ENCODE data around the gene COX6B1. TPM values are rescaled to one million over a fixed set of nuclear protein-coding genes. Genes with fewer than 3 reads are reported as not detected.

COX6B1 gene
- polyA plus RNA-seq, 1 of the 3 experiments (the other 2 are of a cell fraction) = 826 TPM

GRCh38 chr19:35692010-35692409, 43.9 kb downstream of the COX6B1 start:
- Histone ChIP-seq H3K9ac (no peak overlapping the region), H3K4me3 (ENCODE audit: low read depth in 2 of 2, low read length in 1 of 2) (no peak overlapping the region), H2AFZ (ENCODE audit: low read depth) (no peak overlapping the region), H3K9me2 (no peaks in the 10 kb centered on the region), H3K27ac (ENCODE audit: low read depth in 2 of 2, low read length in 1 of 2) (no peak overlapping the region), H4K20me1 (ENCODE audit: insufficient read depth) (no peaks in the 10 kb centered on the region), H3K4me2 (no peak overlapping the region), H3K4me1 (ENCODE audit: control insufficient read depth in 1 of 2, insufficient read depth in 2 of 2, low read depth in 1 of 2, low read length in 1 of 2) (no peaks in the 10 kb centered on the region), H3K27me3 (ENCODE audit: insufficient read depth) (peaks cover 4% of the 10 kb centered on the region; the same call in 1 of the 2 replicates), H3K9me3 (no peaks in the 10 kb centered on the region), H3K36me3 (replicated peaks in 1 of 2; ENCODE audit: control insufficient read depth in 1 of 2, insufficient read depth in 2 of 2, low read length in 1 of 2) (no peaks in the 10 kb centered on the region), H3F3A (replicated peaks; ENCODE audit: insufficient read depth) (peaks cover 11% of the 10 kb centered on the region), H3K79me2 (ENCODE audit: insufficient read depth) (no peaks in the 10 kb centered on the region)
- TF ChIP-seq EP300 (IDR thresholded peaks at IDR 0.05; ENCODE audit: borderline replicate concordance in 1 of 2, low read depth in 1 of 2, low read length in 1 of 2) = no peak
- TF ChIP-seq YY1 (IDR thresholded peaks at IDR 0.05; ENCODE audit: low read depth) = no peak
- no peak for TF ChIP-seq ZBTB33 (IDR thresholded peaks at IDR 0.05; ENCODE audit: borderline replicate concordance, low read depth)
- POLR2A ChIA-PET = no interaction called here
- WGBS (ENCODE audit: low lambda C conversion rate) = 81% methylated on average over 10 of the region's 11 CpGs
- no peak for DNase-seq
- CTCF ChIA-PET = interaction anchor here (0.7 to 4.1 kb wide), 8 partner anchors 11 to 164 kb away, joined by 3 to 33 read pairs (median 6); partner anchors contain the start of genes KIRREL2, PSENEN, U2AF1L4 and ZBTB32

- Histone ChIP-seq H3K4me1 (ENCODE audit: control insufficient read depth in 1 of 2, insufficient read depth in 2 of 2, low read depth in 1 of 2, low read length in 1 of 2) (no peaks in the 10 kb centered on the region), H3K9me3 (no peaks in the 10 kb centered on the region), H3K4me3 (ENCODE audit: low read depth in 2 of 2, low read length in 1 of 2) (no peak overlapping the region; a peak in 1 of 4 replicates), H2AFZ (ENCODE audit: low read depth) (no peak overlapping the region), H3F3A (replicated peaks; ENCODE audit: insufficient read depth) (peaks cover 11% of the 10 kb centered on the region), H3K4me2 (no peak overlapping the region), H3K27ac (ENCODE audit: low read depth in 2 of 2, low read length in 1 of 2) (no peak overlapping the region), H3K9me2 (no peaks in the 10 kb centered on the region), H3K79me2 (ENCODE audit: insufficient read depth) (no peaks in the 10 kb centered on the region), H4K20me1 (ENCODE audit: insufficient read depth) (no peaks in the 10 kb centered on the region), H3K9ac (no peak overlapping the region), H3K36me3 (replicated peaks in 1 of 2; ENCODE audit: control insufficient read depth in 1 of 2, insufficient read depth in 2 of 2, low read length in 1 of 2) (no peaks in the 10 kb centered on the region), H3K27me3 (ENCODE audit: insufficient read depth) (peaks cover 1% of the 10 kb centered on the region; the same call in 1 of the 2 replicates)
- 11% methylated on average over 8 of the region's 8 CpGs for WGBS (ENCODE audit: low lambda C conversion rate)
- POLR2A ChIA-PET = no interaction called here
- TF ChIP-seq FOSL2 (IDR thresholded peaks at IDR 0.05; ENCODE audit: borderline replicate concordance, low read depth) (no peak), PBX3 (IDR thresholded peaks at IDR 0.05) (no peak), RAD21 (IDR thresholded peaks at IDR 0.05; ENCODE audit: low read length) (no peak), GABPA (IDR thresholded peaks at IDR 0.05; ENCODE audit: low read depth) (no peak), ELF1 (IDR thresholded peaks at IDR 0.05) (no peak), TCF12 (IDR thresholded peaks at IDR 0.05) (no peak), EZH2phosphoT487 (IDR thresholded peaks at IDR 0.05; ENCODE audit: borderline replicate concordance, low read depth) (no peak), JUND (IDR thresholded peaks at IDR 0.05) (no peak), EP300 (IDR thresholded peaks at IDR 0.05; ENCODE audit: borderline replicate concordance in 1 of 2, low read depth in 1 of 2, low read length in 1 of 2) (no peak), SMC3 (IDR thresholded peaks at IDR 0.05; ENCODE audit: low read depth, low read length) (no peak), RCOR1 (IDR thresholded peaks at IDR 0.05; ENCODE audit: low read length) (no peak), POLR2AphosphoS5 (IDR thresholded peaks at IDR 0.05; ENCODE audit: low read depth, low read length) (no peak), NRF1 (IDR thresholded peaks at IDR 0.05; ENCODE audit: low read depth, low read length) (no peak), USF2 (IDR thresholded peaks at IDR 0.05; ENCODE audit: borderline replicate concordance, low read depth, low read length) (no peak), GATA2 (CRISPR knock-in tag; IDR thresholded peaks at IDR 0.05) (no peak)
- TF ChIP-seq, protein P1, sequence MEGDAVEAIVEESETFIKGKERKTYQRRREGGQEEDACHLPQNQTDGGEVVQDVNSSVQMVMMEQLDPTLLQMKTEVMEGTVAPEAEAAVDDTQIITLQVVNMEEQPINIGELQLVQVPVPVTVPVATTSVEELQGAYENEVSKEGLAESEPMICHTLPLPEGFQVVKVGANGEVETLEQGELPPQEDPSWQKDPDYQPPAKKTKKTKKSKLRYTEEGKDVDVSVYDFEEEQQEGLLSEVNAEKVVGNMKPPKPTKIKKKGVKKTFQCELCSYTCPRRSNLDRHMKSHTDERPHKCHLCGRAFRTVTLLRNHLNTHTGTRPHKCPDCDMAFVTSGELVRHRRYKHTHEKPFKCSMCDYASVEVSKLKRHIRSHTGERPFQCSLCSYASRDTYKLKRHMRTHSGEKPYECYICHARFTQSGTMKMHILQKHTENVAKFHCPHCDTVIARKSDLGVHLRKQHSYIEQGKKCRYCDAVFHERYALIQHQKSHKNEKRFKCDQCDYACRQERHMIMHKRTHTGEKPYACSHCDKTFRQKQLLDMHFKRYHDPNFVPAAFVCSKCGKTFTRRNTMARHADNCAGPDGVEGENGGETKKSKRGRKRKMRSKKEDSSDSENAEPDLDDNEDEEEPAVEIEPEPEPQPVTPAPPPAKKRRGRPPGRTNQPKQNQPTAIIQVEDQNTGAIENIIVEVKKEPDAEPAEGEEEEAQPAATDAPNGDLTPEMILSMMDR (IDR thresholded peaks at IDR 0.05) = no peak
- CTCF ChIA-PET = interaction anchor here (0.7 to 4.1 kb wide), 14 partner anchors 10 to 340 kb away, joined by 3 to 33 read pairs (median 4); partner anchors contain the start of genes KMT2B, PSENEN, U2AF1L4 and ZBTB32
- no peak for DNase-seq
These were observed 45.3 kb downstream of the COX6B1 start for GRCh38 chr19:35693422-35693821.

Data from SK-N-SH (cell line).